Neural cell (in vitro differentiated cells): ENCODE data around the gene GALNT13. TPM values are rescaled to one million over a fixed set of nuclear protein-coding genes. Genes with fewer than 3 reads are reported as not detected.

Source experiments
- H2AFZ ChIP-seq: fragments of 200-600, 300-800 bp; sonication (generic), shearing (Covaris generic); 2 replicates; pipeline ENCODE4 v1.6.0; 2014; ENCODE audit warnings: low read depth, mild to moderate bottlenecking, antibody characterized with exemption, low read length, moderate library complexity
- H3F3A ChIP-seq: fragments of 200-600 bp; shearing (Covaris generic); 2 replicates; pipeline ENCODE4 v1.6.1; 2016; ENCODE audit warnings: mild to moderate bottlenecking, moderate library complexity, mixed read lengths, antibody characterized with exemption, low read length; ENCODE audit not compliant: insufficient read depth, poor library complexity, severe bottlenecking
- H3K27ac ChIP-seq: fragments of 200-600, 300-800 bp; sonication (generic), shearing (Covaris generic); 2 replicates; pipeline ENCODE4 v1.5.1; 2014; ENCODE audit warnings: mild to moderate bottlenecking, low read length, moderate library complexity
- H3K27me3 ChIP-seq: fragments of 300-800, 200-600 bp; sonication (generic), shearing (Covaris generic); 2 replicates; pipeline ENCODE4 v1.6.0; 2014; ENCODE audit warnings: mild to moderate bottlenecking, low read depth, low read length, moderate library complexity; ENCODE audit not compliant: insufficient read depth
- H3K36me3 ChIP-seq: fragments of 300-800, 200-600 bp; sonication (generic), shearing (Covaris generic); 2 replicates; pipeline ENCODE4 v1.5.1; 2014; ENCODE audit warnings: mild to moderate bottlenecking, antibody characterized with exemption, low read length, moderate library complexity; ENCODE audit not compliant: insufficient read depth
- H3K4me2 ChIP-seq: fragments of 300-800, 200-600 bp; sonication (generic), shearing (Covaris generic); 2 replicates; pipeline ENCODE4 v1.6.0; 2014; ENCODE audit warnings: mild to moderate bottlenecking, low read length
- H3K4me3 ChIP-seq: fragments of 300-800, 200-600 bp; sonication (generic), shearing (Covaris generic); 2 replicates; pipeline ENCODE4 v1.5.1; 2014; ENCODE audit warnings: mild to moderate bottlenecking, low read length, moderate library complexity
- H3K79me2 ChIP-seq: fragments of 200-600 bp; shearing (Covaris generic); replicated peaks from 2 replicates; pipeline ENCODE4 v1.6.0; 2014; ENCODE audit warnings: mild to moderate bottlenecking, low read length, moderate library complexity; ENCODE audit not compliant: insufficient read depth
- H3K9ac ChIP-seq: fragments of 300-800, 200-600 bp; sonication (generic), shearing (Covaris generic); 2 replicates; pipeline ENCODE4 v1.6.1; 2016; ENCODE audit warnings: mild to moderate bottlenecking, low read length, mixed read lengths
- H3K9me2 ChIP-seq: fragments of 200-600 bp; shearing (Covaris generic); 2 replicates; pipeline ENCODE4 v1.6.1; 2016; ENCODE audit warnings: mild to moderate bottlenecking, low read length, mixed read lengths; ENCODE audit not compliant: insufficient read depth
- H3K9me3 ChIP-seq: fragments of 200-600, 300-800 bp; sonication (generic), shearing (Covaris generic); 2 replicates; pipeline ENCODE4 v1.6.1; 2016; ENCODE audit warnings: mild to moderate bottlenecking, mixed run types, low read length, moderate library complexity, mixed read lengths
- H4K20me1 ChIP-seq: fragments of 200-600 bp; shearing (Covaris generic); 2 replicates; pipeline ENCODE4 v1.6.1; 2016; ENCODE audit warnings: mild to moderate bottlenecking, mixed run types; ENCODE audit not compliant: insufficient read depth
- CTCF ChIP-seq: fragments of 450-650 bp; IDR thresholded peaks from 2 replicates; pipeline ENCODE4 v1.5.1; 2014; ENCODE audit warnings: antibody characterized with exemption, mild to moderate bottlenecking, moderate library complexity; ENCODE audit not compliant: poor library complexity, severe bottlenecking
- EP300 ChIP-seq: fragments of 450-650 bp; conservative IDR thresholded peaks from 2 replicates; pipeline ENCODE4 v1.6.1; 2014; ENCODE audit warnings: antibody characterized with exemption, mild to moderate bottlenecking, moderate library complexity; ENCODE audit not compliant: poor library complexity, severe bottlenecking
- EZH2 ChIP-seq: fragments of 200-600, 300-800 bp; shearing (Covaris generic), sonication (generic); IDR thresholded peaks from 2 replicates; pipeline ENCODE4 v1.6.1; 2014; ENCODE audit warnings: antibody characterized with exemption, low read length, borderline replicate concordance, mild to moderate bottlenecking; ENCODE audit not compliant: insufficient read depth, poor library complexity, severe bottlenecking
- MXI1 ChIP-seq: fragments of 450-650 bp; conservative IDR thresholded peaks from 2 replicates; pipeline ENCODE4 v1.6.1; 2014; ENCODE audit warnings: antibody characterized with exemption, mild to moderate bottlenecking; ENCODE audit not compliant: poor library complexity, severe bottlenecking
- POLR2AphosphoS5 ChIP-seq: IDR thresholded peaks from 2 replicates; pipeline ENCODE4 v1.6.1; 2012
- RAD21 ChIP-seq: fragments of 450-650 bp; conservative IDR thresholded peaks from 2 replicates; pipeline ENCODE4 v1.6.1; 2014; ENCODE audit warnings: antibody characterized with exemption, mild to moderate bottlenecking, moderate library complexity
- SMC3 ChIP-seq: fragments of 450-650 bp; conservative IDR thresholded peaks from 2 replicates; pipeline ENCODE4 v1.6.1; 2014; ENCODE audit warnings: antibody characterized with exemption, mild to moderate bottlenecking, moderate library complexity; ENCODE audit not compliant: poor library complexity
- TAF1 ChIP-seq: IDR thresholded peaks from 2 replicates; pipeline ENCODE4 v1.6.1; 2012; ENCODE audit warnings: low read depth
- polyA plus RNA-seq: library from polyadenylated mRNA; depleted of rRNA; stranded (reverse); fragments of >200 nt; gene quantifications from 2 replicates; pipeline ENCODE4 v1.2.3, GENCODE V29; 2014
- TF ChIP-seq, protein P1 (sequence below): IDR thresholded peaks from 2 replicates; pipeline ENCODE4 v1.6.1; 2012; ENCODE audit warnings: borderline replicate concordance

GALNT13 gene
- polyA plus RNA-seq, 1 donor from 2014 or later, result 12.4 TPM

DNA sequence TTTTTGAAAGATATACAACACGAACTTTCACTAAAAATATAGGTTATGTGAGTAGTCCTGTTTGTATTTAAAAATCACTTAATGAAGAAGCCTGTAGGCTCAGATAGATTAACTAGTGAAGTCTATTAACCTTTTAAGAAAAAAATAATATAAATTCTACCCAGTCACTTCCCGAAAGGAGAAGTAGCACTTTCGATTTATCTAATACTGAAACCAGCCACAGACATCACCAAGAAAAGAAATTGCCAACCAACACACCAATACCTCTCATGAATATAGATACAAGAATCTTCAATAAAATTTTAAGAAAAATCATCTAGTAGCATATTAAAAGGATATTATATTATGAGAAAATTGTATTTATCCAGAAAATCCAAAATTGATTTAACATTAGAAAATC is 160.5 kb downstream of the GALNT13 start:
- H3K36me3 ChIP-seq, result no peaks in the 10 kb centered on the region
- H2AFZ ChIP-seq, result no peak overlapping the region
- H3K4me3 ChIP-seq, result no peak overlapping the region
- H3K4me2 ChIP-seq, result no peak overlapping the region
- H3K79me2 ChIP-seq, result no peaks in the 10 kb centered on the region
- no peaks in the 10 kb centered on the region for H3K9me3 ChIP-seq
- no peaks in the 10 kb centered on the region for H3K9me2 ChIP-seq
- no peaks in the 10 kb centered on the region for H3K27me3 ChIP-seq
- no peaks in the 10 kb centered on the region for H3F3A ChIP-seq
- H3K27ac ChIP-seq, result no peak overlapping the region
- H4K20me1 ChIP-seq, result no peaks in the 10 kb centered on the region
- no peak overlapping the region for H3K9ac ChIP-seq
- no peak for TF ChIP-seq POLR2AphosphoS5
- TF ChIP-seq RAD21, result no peak
- TF ChIP-seq, protein P1, sequence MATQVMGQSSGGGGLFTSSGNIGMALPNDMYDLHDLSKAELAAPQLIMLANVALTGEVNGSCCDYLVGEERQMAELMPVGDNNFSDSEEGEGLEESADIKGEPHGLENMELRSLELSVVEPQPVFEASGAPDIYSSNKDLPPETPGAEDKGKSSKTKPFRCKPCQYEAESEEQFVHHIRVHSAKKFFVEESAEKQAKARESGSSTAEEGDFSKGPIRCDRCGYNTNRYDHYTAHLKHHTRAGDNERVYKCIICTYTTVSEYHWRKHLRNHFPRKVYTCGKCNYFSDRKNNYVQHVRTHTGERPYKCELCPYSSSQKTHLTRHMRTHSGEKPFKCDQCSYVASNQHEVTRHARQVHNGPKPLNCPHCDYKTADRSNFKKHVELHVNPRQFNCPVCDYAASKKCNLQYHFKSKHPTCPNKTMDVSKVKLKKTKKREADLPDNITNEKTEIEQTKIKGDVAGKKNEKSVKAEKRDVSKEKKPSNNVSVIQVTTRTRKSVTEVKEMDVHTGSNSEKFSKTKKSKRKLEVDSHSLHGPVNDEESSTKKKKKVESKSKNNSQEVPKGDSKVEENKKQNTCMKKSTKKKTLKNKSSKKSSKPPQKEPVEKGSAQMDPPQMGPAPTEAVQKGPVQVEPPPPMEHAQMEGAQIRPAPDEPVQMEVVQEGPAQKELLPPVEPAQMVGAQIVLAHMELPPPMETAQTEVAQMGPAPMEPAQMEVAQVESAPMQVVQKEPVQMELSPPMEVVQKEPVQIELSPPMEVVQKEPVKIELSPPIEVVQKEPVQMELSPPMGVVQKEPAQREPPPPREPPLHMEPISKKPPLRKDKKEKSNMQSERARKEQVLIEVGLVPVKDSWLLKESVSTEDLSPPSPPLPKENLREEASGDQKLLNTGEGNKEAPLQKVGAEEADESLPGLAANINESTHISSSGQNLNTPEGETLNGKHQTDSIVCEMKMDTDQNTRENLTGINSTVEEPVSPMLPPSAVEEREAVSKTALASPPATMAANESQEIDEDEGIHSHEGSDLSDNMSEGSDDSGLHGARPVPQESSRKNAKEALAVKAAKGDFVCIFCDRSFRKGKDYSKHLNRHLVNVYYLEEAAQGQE, result no peak
- TF ChIP-seq CTCF, result no peak
- TF ChIP-seq EP300, result no peak
- TF ChIP-seq SMC3, result no peak
- TF ChIP-seq EZH2, result no peak

- no peak for TF ChIP-seq RAD21
- TF ChIP-seq MXI1, result no peak
- no peak for TF ChIP-seq TAF1
- TF ChIP-seq CTCF, result no peak
- TF ChIP-seq, protein P1, result no peak
- TF ChIP-seq EP300, result no peak
- no peak for TF ChIP-seq POLR2AphosphoS5
- TF ChIP-seq SMC3, result no peak
- TF ChIP-seq EZH2, result no peak
- H3K9me3 ChIP-seq, result no peaks in the 10 kb centered on the region
- H3F3A ChIP-seq, result no peaks in the 10 kb centered on the region
- H3K36me3 ChIP-seq, result no peaks in the 10 kb centered on the region
- H3K4me3 ChIP-seq, result no peak overlapping the region
- no peaks in the 10 kb centered on the region for H4K20me1 ChIP-seq
- no peak overlapping the region for H3K4me2 ChIP-seq
- no peaks in the 10 kb centered on the region for H3K9me2 ChIP-seq
- no peaks in the 10 kb centered on the region for H3K27me3 ChIP-seq
- no peak overlapping the region for H3K27ac ChIP-seq
- H2AFZ ChIP-seq, result no peak overlapping the region
- no peak overlapping the region for H3K9ac ChIP-seq
- H3K79me2 ChIP-seq, result no peaks in the 10 kb centered on the region
These were observed 174.8 kb downstream of the GALNT13 start for GRCh38 chr2:154046493-154046892.
